ENCODE data around the gene CLBA1.

GRCh38 chr14:105011312-105011990, 25.9 kb downstream of the CLBA1 start:
- TF ChIP-seq REST (IDR thresholded peaks at IDR 0.05; ENCODE audit: low read depth), result no peak
- TF ChIP-seq POLR2A (IDR thresholded peaks at IDR 0.05; ENCODE audit: borderline replicate concordance, extremely low read depth, insufficient read depth, insufficient read length), result no peak
- no peak for TF ChIP-seq MAX (IDR thresholded peaks at IDR 0.05)
- TF ChIP-seq EGR1 (IDR thresholded peaks at IDR 0.05; ENCODE audit: low read depth), result no peak

Data from HCT116 (cell line).